Psoas muscle (tissue), 8 donors: ENCODE measurements around the gene PPP1R36. TPM values are rescaled to one million over a fixed set of nuclear protein-coding genes. Genes with fewer than 3 reads are reported as not detected.

Experiments used
- ATAC-seq, 4 donors: fragments of 200-7000 bp; cut with Tn5 transposase; one replicate each; pipeline ENCODE4 v1.9.1; 2020; ENCODE audit warnings: moderate library complexity in 3 of 4, mild to moderate bottlenecking in 2 of 4
- DNase-seq, 2 donors: peaks; one replicate each; pipeline ENCODE4 v3.0.0-alpha.2; 2020
- H3K27ac ChIP-seq: fragments of 200-600 bp; one replicate; pipeline ENCODE4 v1.8.0; 2022
- H3K27me3 ChIP-seq, 3 donors: fragments of 200-600 bp in 1 of 3; one replicate each; pipeline versions ENCODE4 v1.6.1 to v1.8.0; 2013 to 2022; ENCODE audit warnings: low read length in 2 of 3, mild to moderate bottlenecking in 2 of 3, moderate library complexity in 1 of 3; ENCODE audit not compliant: insufficient read depth in 3 of 3
- H3K36me3 ChIP-seq, 2 donors: fragments of 200-600 bp in 1 of 2; one replicate each; pipeline versions ENCODE4 v1.6.1 to v1.8.0; 2013 to 2022; ENCODE audit warnings: low read depth in 1 of 2, mild to moderate bottlenecking in 1 of 2, moderate library complexity in 1 of 2; ENCODE audit not compliant: insufficient read depth in 1 of 2
- H3K4me1 ChIP-seq: fragments of 200-600 bp; one replicate; pipeline ENCODE4 v1.8.0; 2022
- H3K4me3 ChIP-seq: fragments of 200-600 bp; one replicate; pipeline ENCODE4 v1.8.0; 2022; ENCODE audit warnings: mild to moderate bottlenecking
- H3K9me3 ChIP-seq: fragments of 200-600 bp; one replicate; pipeline ENCODE4 v1.8.0; 2022
- WGBS, 3 donors: extraction: QIAGEN DNeasy Blood & Tissue Kit; methylation state at CpG; one replicate each; pipeline versions ENCODE4 v1.1.6 to v1.1.7; 2013; 5-methylcytosine and 5-hydroxymethylcytosine counted together
- intact Hi-C, 2 donors: fragments of 100-400 bp; cut with DNase I; formaldehyde crosslinking; loops; one replicate each; pipeline versions ENCODE4 v1.11.0 to v1.14.2; 2022
- polyA plus RNA-seq, 3 donors: library from polyadenylated mRNA; stranded (reverse); fragments of 200-250 nt; gene quantifications; one replicate each; pipeline ENCODE4 v1.2.3, GENCODE V29; 2013
- total RNA-seq, 4 donors: library from RNA; stranded (reverse); fragmentation: NEBNext Ultra II Directional in 2 of 4; extraction: Animal tissue kit (Norgen Biotek cat#: 25700) in 2 of 4; gene quantifications; one replicate each; pipeline versions ENCODE4 v1.2.1 to v1.2.4, GENCODE V29; 2021 to 2023
- TF ChIP-seq, protein P1 (sequence below): fragments of 200-600 bp; IDR thresholded peaks from one replicate; pipeline ENCODE4 v1.8.0; 2022; ENCODE audit warnings: antibody characterized with exemption
- donor health status: healthy with polysubstance abuse.
- donor health status: DM: no; HTN: no; CAD: no; lungs with moderate emphysema.
- donor health status: Bipolar disorder and iron deficiency.
- donor health status: healthy.
- donor health status: DM: yes; HTN: yes; CAD: no.
- donor health status: DM: no; HTN: no; CAD: no.
- donor health status: DM: no; HTN: no; CAD: no.
- donor health status: DM: yes; HTN: yes; CAD: no.

The PPP1R36 gene
- total and polyA plus RNA-seq, 7 donors, result 0.16 to 0.86 (median 0.46) TPM; not detected in 2

DNA sequence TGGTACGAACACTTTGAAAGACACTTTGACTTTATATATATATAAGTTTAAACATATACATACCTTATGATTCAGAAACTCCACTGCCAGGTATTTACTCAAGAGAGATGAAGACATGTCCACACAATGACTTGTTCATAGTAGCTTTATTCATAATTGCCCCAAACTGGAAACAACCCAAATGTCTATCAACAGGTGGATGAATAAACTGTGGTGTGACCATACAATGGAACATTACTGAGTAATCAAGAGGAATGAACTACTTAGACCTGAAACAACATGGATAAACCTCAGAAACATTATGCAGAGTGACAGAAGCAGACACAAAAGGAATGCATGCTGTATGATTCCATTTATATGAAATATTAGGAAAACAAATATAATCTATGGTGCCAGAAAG is 71.1 kb downstream of the PPP1R36 start:
- Histone ChIP-seq H3K27me3 (no peaks in the 10 kb centered on the region), H3K27ac (no peak overlapping the region), H3K4me3 (no peak overlapping the region), H3K9me3 (no peaks in the 10 kb centered on the region), H3K4me1 (no peaks in the 10 kb centered on the region), H3K36me3 (no peaks in the 10 kb centered on the region)
- 91 to 97% (median 94%) methylated on average over 1 of the region's 1 CpG for WGBS, 3 donors
- DNase-seq (no peak), ATAC-seq (no peak)
- intact Hi-C loops, result no loop called here
- TF ChIP-seq, protein P1, sequence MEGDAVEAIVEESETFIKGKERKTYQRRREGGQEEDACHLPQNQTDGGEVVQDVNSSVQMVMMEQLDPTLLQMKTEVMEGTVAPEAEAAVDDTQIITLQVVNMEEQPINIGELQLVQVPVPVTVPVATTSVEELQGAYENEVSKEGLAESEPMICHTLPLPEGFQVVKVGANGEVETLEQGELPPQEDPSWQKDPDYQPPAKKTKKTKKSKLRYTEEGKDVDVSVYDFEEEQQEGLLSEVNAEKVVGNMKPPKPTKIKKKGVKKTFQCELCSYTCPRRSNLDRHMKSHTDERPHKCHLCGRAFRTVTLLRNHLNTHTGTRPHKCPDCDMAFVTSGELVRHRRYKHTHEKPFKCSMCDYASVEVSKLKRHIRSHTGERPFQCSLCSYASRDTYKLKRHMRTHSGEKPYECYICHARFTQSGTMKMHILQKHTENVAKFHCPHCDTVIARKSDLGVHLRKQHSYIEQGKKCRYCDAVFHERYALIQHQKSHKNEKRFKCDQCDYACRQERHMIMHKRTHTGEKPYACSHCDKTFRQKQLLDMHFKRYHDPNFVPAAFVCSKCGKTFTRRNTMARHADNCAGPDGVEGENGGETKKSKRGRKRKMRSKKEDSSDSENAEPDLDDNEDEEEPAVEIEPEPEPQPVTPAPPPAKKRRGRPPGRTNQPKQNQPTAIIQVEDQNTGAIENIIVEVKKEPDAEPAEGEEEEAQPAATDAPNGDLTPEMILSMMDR, result no peak

DNA sequence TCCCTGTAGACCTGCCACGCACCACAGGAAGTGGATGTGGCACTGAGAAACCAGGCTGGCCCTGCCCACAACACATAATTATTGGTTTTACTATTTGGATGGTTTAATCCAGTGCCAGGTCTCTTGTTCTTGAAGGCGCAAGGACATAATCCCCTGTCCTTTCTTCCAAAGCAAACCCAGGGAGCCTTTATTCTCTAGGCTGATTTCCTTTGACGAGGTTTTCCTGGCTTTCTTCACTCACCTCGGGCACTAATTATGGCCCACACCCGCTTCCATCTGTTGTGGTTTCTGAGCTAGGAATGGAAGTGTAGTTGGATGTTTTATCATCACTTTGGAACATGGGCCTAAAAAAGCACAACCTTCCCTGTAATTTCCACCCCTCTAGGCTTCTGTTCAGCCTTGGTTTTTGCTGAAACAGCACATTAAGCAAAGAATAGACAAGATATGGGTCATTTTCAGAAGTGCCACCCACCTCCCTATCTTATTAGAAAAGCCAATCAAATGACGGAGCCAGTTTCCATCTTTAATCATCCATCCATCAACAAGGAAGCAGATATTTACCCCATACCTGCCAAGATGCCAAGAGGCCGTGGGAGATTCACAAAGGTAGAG is 73.9 kb downstream of the PPP1R36 start:
- intact Hi-C loops, result no loop called here
- TF ChIP-seq, protein P1, result no peak
- Histone ChIP-seq H3K36me3 (no peaks in the 10 kb centered on the region), H3K4me3 (no peak overlapping the region), H3K27me3 (no peaks in the 10 kb centered on the region), H3K9me3 (no peaks in the 10 kb centered on the region), H3K27ac (no peak overlapping the region), H3K4me1 (no peaks in the 10 kb centered on the region)
- DNase-seq, result no peak
- ATAC-seq, result no peak
- WGBS, 3 donors, result 85 to 86% (median 86%) methylated on average over 7 of the region's 7 CpGs

DNA sequence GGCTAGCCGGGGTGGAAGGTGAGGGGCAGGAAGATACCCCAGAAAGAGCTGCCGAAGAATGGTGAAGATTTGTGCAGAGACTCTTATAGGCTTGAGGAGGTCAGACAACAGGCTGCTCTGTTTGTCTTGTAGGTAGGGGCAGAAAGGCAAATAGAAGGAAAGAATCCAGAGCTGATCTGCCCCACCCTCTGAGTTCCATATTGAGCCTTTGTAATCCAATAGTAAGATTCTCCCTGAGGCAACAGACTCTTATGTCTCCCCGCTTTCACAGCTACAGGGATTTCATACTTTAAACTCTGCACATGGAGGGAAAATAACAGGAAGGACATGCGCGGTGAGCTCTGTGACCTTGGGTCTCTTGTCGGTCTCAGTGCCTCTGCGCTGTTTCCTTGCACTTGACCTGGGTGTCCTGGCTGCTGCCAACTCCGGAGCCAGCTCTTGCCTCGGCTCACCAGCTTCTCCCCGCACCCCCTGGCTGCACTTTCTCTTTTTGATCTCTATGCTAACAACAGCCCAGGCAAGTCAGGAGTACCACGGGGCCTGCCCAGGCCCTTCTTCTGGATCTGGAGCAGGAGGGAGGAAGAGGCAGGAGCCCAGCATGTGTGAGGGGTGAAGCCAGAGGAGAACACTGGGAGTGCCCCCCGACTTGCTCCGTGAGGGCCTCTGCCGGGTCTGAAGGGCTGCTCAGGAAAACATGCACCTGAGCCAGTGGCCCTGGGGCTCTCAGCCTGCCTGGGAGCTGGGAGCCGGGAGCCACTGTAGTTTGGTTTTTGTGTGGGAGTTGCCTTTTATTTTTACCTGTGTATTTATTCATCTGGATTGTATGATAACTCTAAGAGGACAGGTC is 75.8 kb downstream of the PPP1R36 start:
- no peak overlapping the region for H3K27ac ChIP-seq
- H3K27me3 ChIP-seq, result no peaks in the 10 kb centered on the region
- DNase-seq (no peak), ATAC-seq (no peak)
- TF ChIP-seq, protein P1, result no peak
- no peak overlapping the region for H3K4me3 ChIP-seq
- H3K4me1 ChIP-seq, result no peaks in the 10 kb centered on the region
- H3K9me3 ChIP-seq, result no peaks in the 10 kb centered on the region
- no peaks in the 10 kb centered on the region for H3K36me3 ChIP-seq
- WGBS, 3 donors, result 70 to 76% (median 71%) methylated on average over 15 of the region's 15 CpGs
- intact Hi-C loops, result no loop called here

GRCh38 chr14:64628940-64629408 is 79.2 kb downstream of the PPP1R36 start:
- H3K36me3 ChIP-seq, result no peaks in the 10 kb centered on the region
- TF ChIP-seq, protein P1, result no peak
- H3K4me1 ChIP-seq, result no peaks in the 10 kb centered on the region
- no peak overlapping the region for H3K4me3 ChIP-seq
- DNase-seq (no peak), ATAC-seq (no peak)
- WGBS, 3 donors, result 53 to 74% (median 54%) methylated on average over 7 of the region's 7 CpGs
- no peaks in the 10 kb centered on the region for H3K9me3 ChIP-seq
- intact Hi-C loops, result no loop called here
- H3K27me3 ChIP-seq, result no peaks in the 10 kb centered on the region
- no peak overlapping the region for H3K27ac ChIP-seq
